ENCODE measurements around the gene GTSE1.

GTSE1 gene

DNA sequence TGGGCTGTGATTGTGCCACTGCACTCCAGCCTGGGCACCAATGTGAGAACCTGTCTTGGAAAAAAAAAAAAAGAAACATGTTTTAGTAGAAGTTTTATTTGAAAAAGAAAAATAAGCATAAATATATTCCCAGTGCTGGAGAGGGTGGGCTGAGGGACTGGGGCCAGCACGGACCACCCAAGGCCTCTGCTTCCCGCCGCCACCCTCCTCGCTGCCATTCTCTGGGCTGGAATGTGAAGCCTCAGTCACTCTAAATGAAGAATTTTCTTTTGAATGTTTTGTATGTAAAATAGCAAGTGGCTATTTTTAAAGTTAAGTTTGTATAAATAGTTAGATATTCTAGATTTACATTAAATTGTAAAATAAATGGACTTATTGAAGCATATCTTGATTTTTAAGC lies 33.8 kb downstream of the GTSE1 start:
- no peak for DNase-seq

- no peak for DNase-seq
Observed at GRCh38 chr22:46331496-46331895, 34.8 kb downstream of the GTSE1 start.

- DNase-seq = peak; percentile 82 to 85
Observed at GRCh38 chr22:46335201-46336118, 38.8 kb downstream of the GTSE1 start, which contains the start of gene TRMU. TSS of gene TRMU (plus strand) at chr22:46335714. CDS start at chr22:46335765, 51 bp downstream.

DNA sequence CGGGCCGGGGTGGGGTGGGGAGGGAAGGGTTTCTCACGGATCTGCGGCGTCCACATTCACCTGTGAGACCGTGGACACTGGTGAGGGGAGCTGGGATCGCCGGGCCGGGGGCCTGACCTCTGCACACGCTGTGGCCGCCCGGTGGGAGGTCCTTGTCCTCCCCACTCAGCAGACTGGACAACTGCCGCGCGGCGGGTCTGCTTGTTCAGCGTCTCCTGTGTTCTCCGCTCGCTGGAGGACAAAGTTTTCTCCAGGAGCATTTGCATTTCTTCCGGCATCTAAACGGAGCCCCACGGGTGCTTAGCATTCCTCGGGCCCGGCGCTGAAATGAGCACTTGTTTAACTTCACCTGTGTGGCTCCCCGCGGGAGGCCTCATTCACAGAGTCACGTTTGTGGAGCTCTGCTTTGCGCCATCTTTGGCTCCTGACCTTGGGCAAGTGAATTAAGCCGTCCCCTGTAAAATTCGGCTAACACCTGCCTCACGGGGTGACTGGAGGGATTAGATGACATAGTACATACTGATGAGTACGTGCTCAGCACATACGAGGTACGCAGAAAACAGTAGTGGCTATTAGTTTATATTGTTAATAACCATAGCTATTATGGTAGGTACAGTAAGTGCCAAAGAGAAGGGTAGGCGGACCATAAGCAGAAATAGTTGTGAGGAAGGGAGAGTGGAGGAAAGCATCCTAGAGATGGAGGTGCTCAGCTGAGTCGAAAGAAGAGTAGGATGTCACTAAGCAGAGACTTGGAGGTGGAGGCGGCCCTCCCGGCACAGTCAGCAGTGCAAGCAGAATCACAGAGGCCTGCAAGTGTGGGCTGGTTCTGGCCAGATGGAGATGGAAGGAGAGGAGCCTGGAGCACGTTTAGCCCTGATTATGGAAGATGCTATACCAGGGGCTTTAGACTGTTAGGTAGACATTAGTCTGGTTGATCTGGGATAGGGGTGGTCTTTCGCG lies 39.7 kb downstream of the GTSE1 start:
- no peak for DNase-seq

DNA sequence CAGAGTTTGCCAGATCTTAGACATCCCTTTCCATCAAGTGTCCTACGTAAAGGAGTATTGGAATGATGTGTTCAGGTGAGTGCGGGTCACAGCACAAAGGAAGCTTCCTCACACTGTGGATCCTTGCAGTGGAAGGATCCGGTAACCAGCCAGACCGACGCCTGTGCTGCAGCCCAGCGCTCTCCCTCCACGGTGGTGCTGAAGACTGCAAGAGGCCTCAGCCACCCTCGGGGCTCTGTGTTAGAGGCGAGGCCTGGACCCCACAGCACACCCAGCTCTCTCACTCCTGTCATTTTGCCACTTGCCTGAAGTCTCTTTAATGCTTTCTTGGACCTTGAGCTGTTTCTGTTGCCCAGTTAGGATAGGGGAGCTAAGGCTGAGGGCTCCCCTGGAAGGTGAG lies 41.2 kb downstream of the GTSE1 start:
- DNase-seq = no peak

DNA sequence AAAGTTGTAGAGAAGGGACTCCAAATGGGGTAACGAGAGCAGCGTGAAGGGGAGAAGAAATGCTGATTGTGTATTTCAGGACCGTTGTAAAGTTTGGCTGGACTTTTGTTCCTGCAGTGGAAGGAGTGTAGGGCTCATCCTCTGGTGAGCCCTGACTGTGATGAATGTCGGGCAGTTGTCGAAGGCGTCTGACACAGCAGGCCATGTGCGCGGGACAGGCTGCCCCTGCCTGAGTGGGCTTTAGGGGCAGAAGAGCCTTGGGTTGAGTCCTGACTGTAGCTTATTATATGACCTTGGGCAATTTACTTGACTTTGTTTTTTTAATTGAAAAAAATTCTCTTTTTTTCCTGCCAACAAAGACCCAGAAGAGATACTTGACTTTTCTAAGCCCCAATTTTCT lies 42.0 kb downstream of the GTSE1 start:
- no peak for DNase-seq

GRCh38 chr22:46339956-46340355 lies 43.3 kb downstream of the GTSE1 start:
- no peak for DNase-seq

DNA sequence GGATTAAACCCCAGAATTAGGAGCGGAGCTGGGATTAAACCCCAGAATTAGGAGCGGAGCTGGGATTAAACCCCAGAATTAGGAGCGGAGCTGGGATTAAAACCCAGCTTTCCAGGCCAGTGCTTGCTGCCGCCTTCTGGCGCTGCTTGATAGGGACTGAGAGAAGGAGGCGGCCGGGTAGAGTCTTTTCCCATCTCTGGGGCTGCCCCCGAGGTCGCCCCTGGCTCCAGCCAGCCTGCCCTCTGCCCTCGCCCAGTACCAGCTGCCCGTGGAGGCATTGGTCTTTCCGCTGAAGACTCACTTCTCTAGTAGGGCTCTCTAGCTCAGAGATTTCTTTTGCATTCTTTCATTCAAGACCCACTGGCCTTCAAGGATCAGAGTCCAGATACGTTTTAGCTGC lies 44.0 kb downstream of the GTSE1 start:
- no peak for DNase-seq

DNA sequence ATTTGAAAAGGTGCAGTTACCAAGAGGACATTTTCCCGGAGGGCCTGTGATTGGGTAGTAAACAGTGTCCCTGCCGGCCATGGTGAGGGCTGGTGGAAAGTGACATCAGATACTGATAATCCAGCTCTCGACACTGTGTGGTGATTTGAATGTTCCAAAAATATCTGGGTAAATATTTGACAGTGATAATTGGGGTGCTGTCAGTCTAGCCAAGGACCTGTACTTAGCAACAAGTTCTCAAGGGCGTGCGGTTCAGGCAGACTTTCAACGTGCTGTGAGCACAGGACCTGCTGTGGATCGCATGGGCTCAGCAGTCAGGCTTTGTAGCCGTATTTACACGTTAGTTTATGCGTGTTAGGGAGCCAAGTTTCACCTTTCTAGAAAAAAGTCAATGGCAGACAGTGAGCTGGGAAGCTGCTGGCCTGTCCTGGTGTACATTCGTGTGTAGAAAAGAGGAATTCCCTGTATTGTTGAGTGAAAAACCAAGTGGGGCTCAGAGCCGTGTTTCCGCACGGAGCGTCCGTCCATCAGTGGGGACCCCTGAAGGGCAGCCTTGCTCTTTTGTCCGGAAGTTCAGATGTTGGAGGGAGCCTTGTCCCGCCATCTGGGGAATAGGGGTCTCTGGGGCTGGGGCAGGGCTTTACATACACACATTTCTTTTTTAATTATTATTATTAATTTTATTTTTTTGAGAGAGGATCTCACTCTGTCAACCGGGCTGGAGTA lies 50.2 kb downstream of the GTSE1 start:
- DNase-seq = no peak

DNA sequence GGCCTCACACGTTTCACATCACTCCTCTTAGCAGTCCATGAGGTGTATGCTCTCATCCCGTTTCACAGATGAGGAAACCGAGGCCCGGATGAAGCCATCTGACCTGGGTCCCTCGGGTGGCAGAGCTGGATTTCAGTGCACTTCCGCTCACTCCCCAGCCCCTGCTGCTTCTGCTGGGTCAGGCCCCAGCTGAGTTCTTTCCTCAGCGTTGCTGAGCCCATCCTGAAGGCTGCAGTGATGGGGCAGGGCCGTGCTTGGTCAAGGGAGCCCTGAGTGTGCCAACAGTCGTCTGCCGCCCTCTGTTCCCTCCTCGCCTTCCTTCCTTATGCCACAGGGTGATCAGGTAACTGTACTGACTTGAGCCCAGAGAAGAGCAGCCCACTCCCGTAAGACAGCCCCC lies 51.0 kb downstream of the GTSE1 start:
- DNase-seq = no peak

- no peak for DNase-seq
Observed at GRCh38 chr22:46348099-46348695, 51.5 kb downstream of the GTSE1 start.

GRCh38 chr22:46349238-46349637 lies 52.6 kb downstream of the GTSE1 start:
- DNase-seq = no peak

DNA sequence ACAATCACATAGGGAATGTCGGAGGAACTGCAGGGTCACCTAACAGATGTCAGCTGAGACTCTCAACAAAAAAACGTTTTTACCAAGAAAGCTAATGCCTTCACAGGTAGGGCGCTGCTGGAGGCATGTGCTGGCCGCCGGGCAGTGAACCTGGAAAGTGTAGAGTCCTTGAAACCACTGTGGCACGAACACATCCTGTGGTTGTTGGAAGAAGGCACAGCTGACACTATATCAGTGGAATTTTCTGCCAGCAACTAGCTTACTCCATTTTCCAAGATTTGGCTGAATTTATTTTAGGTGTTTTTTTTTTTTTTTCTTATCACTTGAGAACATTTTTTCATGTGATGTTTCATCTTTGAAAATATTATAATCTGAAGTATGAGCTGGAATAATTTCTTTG lies 53.0 kb downstream of the GTSE1 start:
- no peak for DNase-seq

DNA sequence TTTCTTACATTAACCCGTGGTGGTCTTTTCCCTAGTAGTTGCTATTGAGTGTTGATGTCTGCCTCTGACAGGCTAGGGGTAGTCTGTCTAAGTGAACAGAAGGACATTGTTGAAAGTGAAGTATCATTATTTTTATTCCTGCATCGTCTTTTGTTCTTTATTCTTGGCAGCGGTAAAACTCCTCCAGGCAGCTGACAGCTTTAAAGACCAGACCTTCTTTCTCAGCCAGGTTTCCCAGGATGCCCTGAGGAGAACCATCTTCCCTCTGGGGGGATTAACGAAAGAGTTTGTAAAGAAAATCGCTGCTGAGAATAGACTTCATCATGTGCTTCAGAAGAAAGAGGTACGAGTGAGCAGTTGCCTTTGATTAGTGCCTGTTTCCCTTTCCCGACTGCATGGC lies 53.5 kb downstream of the GTSE1 start:
- DNase-seq = no peak

GRCh38 chr22:46350646-46351045 lies 54.0 kb downstream of the GTSE1 start:
- DNase-seq = no peak

- DNase-seq = no peak
Observed at GRCh38 chr22:46351131-46351735, 54.6 kb downstream of the GTSE1 start.

GRCh38 chr22:46351767-46352166 lies 55.1 kb downstream of the GTSE1 start:
- no peak for DNase-seq

DNA sequence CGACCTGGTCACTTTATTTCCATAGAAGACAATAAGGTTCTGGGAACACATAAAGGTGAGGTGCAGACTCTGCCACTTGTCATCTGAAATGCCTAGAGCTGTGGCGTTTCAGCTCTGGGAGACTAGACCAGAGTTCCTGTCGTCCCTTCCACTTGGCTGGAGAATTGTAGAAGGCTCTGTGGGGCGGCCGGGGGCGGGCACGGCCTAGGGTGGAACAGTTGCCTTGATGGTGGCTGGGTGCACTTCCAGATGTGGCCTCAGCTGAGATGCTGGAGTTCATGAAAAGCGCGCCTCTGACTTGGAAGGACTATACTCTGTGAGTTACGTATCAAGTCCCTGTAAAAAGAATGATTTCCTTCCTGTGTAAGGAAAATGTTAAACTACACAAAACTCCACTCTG lies 55.6 kb downstream of the GTSE1 start:
- DNase-seq = no peak

- DNase-seq = no peak
Observed at GRCh38 chr22:46352691-46353386, 56.2 kb downstream of the GTSE1 start.

- no peak for DNase-seq
Observed at GRCh38 chr22:46353483-46354105, 56.9 kb downstream of the GTSE1 start.

Data from hippocampal formation (tissue), 2 donors.